ENCODE results near the gene INPP5B. TPM values are rescaled to one million over a fixed set of nuclear protein-coding genes. Genes with fewer than 3 reads are reported as not detected.

The INPP5B gene
- total and polyA plus RNA-seq, 7 donors: 5.1 to 34.1 (median 29.0) TPM

GRCh38 chr1:37811027-37811655 lies 135.7 kb downstream of the INPP5B start:
- peak overlapping the region in 2 of 4 donors; percentile 3 to 35 for H3K27ac ChIP-seq
- H3K9me3 ChIP-seq: no peaks in the 10 kb centered on the region
- 20 to 31% methylated on average over 7 of the region's 7 CpGs for WGBS, 2 donors
- DNase-seq: peak; percentile 81
- peaks cover 0 to 31% (median 25%) of the 10 kb centered on the region in 4 donors for H3K4me1 ChIP-seq
- intact Hi-C loops (cut with DNase I): no loop called here
- no peak overlapping the region for H3K4me3 ChIP-seq
- H3K27me3 ChIP-seq: no peaks in the 10 kb centered on the region
- peaks cover 0 to 25% (median 14%) of the 10 kb centered on the region in 4 donors for H3K36me3 ChIP-seq
- TF ChIP-seq EP300 (IDR thresholded peaks at IDR 0.05) (no peak), POLR2AphosphoS5 (IDR thresholded peaks at IDR 0.05) (peak in 1 of 4 donors; percentile 10), CTCF (IDR thresholded peaks at IDR 0.05) (peak in 3 of 4 experiments; percentile 39 to 53 (median 53))

Small RNA genes within 50 kb of the gene (small RNA-seq; reads per million reads assigned to genes)
- gene RF00017: 0 reads per million in 3 donors
- gene RF00092: 0 reads per million in 3 donors
- 0 reads per million in 3 donors for gene RNU6-510P
- gene RNU6-584P: 0 reads per million in 3 donors

Other genes with a start within 250 kb of the INPP5B start
- under 1 TPM; 0.14 to 0.83 (median 0.52) TPM for gene EPHA10, start 181.9 kb downstream of the INPP5B start, total RNA-seq
- 10 to 100 TPM in 1 of 3 donors, 1 to 10 TPM in 2; 5.4 to 33.3 (median 7.6) TPM for gene EPHA10, start 181.9 kb downstream of the INPP5B start, polyA plus RNA-seq
- gene MANEAL, start 153.2 kb downstream of the INPP5B start, total RNA-seq: 1 to 10 TPM; 1.1 to 1.8 (median 1.4) TPM
- 1 to 10 TPM in 2 of 3 donors, under 1 TPM in 1; 0.60 to 5.2 (median 1.2) TPM for gene MANEAL, start 153.2 kb downstream of the INPP5B start, polyA plus RNA-seq
- gene C1orf122, start 139.3 kb downstream of the INPP5B start, total RNA-seq: 100 to 1,000 TPM in 1 of 4 donors, 10 to 100 TPM in 3; 61.9 to 105 (median 90.8) TPM
- 10 to 100 TPM; 43.2 to 54.6 (median 51.1) TPM for gene C1orf122, start 139.3 kb downstream of the INPP5B start, polyA plus RNA-seq
- 10 to 100 TPM in 2 of 4 donors, 1 to 10 TPM in 2; 4.4 to 12.4 (median 9.5) TPM for gene YRDC, start 138.8 kb downstream of the INPP5B start, total RNA-seq
- 10 to 100 TPM; 14.4 to 19.0 (median 15.5) TPM for gene YRDC, start 138.8 kb downstream of the INPP5B start, polyA plus RNA-seq
- 1 to 10 TPM; 3.9 to 6.6 (median 4.4) TPM for gene MTF1, start 87.5 kb downstream of the INPP5B start, total RNA-seq
- 1 to 10 TPM; 2.4 to 8.6 (median 5.3) TPM for gene MTF1, start 87.5 kb downstream of the INPP5B start, polyA plus RNA-seq
- 10 to 100 TPM; 41.4 to 50.1 (median 44.7) TPM for gene SF3A3, start 43.0 kb upstream of the INPP5B start, total RNA-seq
- 10 to 100 TPM; 15.0 to 30.4 (median 20.6) TPM for gene SF3A3, start 43.0 kb upstream of the INPP5B start, polyA plus RNA-seq
- gene FHL3, start 58.5 kb upstream of the INPP5B start, total RNA-seq: 10 to 100 TPM; 38.9 to 76.4 (median 46.6) TPM
- gene FHL3, start 58.5 kb upstream of the INPP5B start, polyA plus RNA-seq: 10 to 100 TPM in 1 of 3 donors, 1 to 10 TPM in 2; 2.5 to 13.4 (median 9.0) TPM
- 10 to 100 TPM; 54.8 to 76.5 (median 66.9) TPM for gene UTP11, start 65.7 kb upstream of the INPP5B start, total RNA-seq
- gene UTP11, start 65.7 kb upstream of the INPP5B start, polyA plus RNA-seq: 10 to 100 TPM; 14.4 to 28.5 (median 15.0) TPM
- gene POU3F1, start 99.7 kb upstream of the INPP5B start, total RNA-seq: not detected
- gene POU3F1, start 99.7 kb upstream of the INPP5B start, polyA plus RNA-seq: under 1 TPM in 1 of 3 donors, not detected in 2; 0.09 TPM